Activated T-cell treated with anti-CD3 and anti-CD28 coated beads for 4 hours (primary cell): Measurements from ENCODE around the gene ARHGAP19.

ENCODE experiments used
- DNase-seq: peaks from one replicate; pipeline ENCODE4 v3.0.0-alpha.2; 2020

The ARHGAP19 gene

GRCh38 chr10:97292097-97292861 is at the start of gene ARHGAP19:
Gene ARHGAP19, minus strand, starts transcription at chr10:97292637. Its CDS starts 10 bp downstream, at chr10:97292627.
- DNase-seq: peak; percentile 89

GRCh38 chr10:97341416-97341815 is 49.0 kb upstream of the ARHGAP19 start:
- DNase-seq: no peak

- DNase-seq: no peak
Observed at GRCh38 chr10:97338041-97338440, 45.6 kb upstream of the ARHGAP19 start.

GRCh38 chr10:97336942-97337831 is 44.8 kb upstream of the ARHGAP19 start:
- DNase-seq: no peak

- DNase-seq: no peak
Observed at GRCh38 chr10:97336446-97336845, 44.0 kb upstream of the ARHGAP19 start.

GRCh38 chr10:97336006-97336405 is 43.6 kb upstream of the ARHGAP19 start:
- DNase-seq: no peak

GRCh38 chr10:97335188-97335619 is 42.8 kb upstream of the ARHGAP19 start:
- DNase-seq: no peak

GRCh38 chr10:97334370-97335175 is 42.1 kb upstream of the ARHGAP19 start, which contains the start of gene FRAT2:
Gene FRAT2, minus strand, starts transcription at chr10:97334729. Its CDS starts 157 bp downstream, at chr10:97334572.
- peak; percentile 82 for DNase-seq

- DNase-seq: no peak
Observed at GRCh38 chr10:97333601-97334369, 41.3 kb upstream of the ARHGAP19 start.

GRCh38 chr10:97333351-97333600 is 40.8 kb upstream of the ARHGAP19 start:
- no peak for DNase-seq

- DNase-seq: no peak
Observed at GRCh38 chr10:97332591-97333350, 40.3 kb upstream of the ARHGAP19 start.

GRCh38 chr10:97331153-97331703 is 38.8 kb upstream of the ARHGAP19 start:
- DNase-seq: no peak

- DNase-seq: no peak
Observed at GRCh38 chr10:97329766-97330165, 37.3 kb upstream of the ARHGAP19 start.

- no peak for DNase-seq
Observed at GRCh38 chr10:97328646-97329453, 36.4 kb upstream of the ARHGAP19 start.

GRCh38 chr10:97327348-97328294 is 35.2 kb upstream of the ARHGAP19 start:
- DNase-seq: no peak

GRCh38 chr10:97325754-97326153 is 33.3 kb upstream of the ARHGAP19 start:
- no peak for DNase-seq

- DNase-seq: no peak
Observed at GRCh38 chr10:97323501-97323900, 31.1 kb upstream of the ARHGAP19 start.

GRCh38 chr10:97321804-97322190 is 29.4 kb upstream of the ARHGAP19 start:
- no peak for DNase-seq
